Lower leg skin (tissue), 3 donors: ENCODE measurements around the gene CYFIP1.

Source experiments
- POLR2A ChIP-seq, 2 donors: fragments of 450-650 bp; IDR thresholded peaks; one replicate each; pipeline ENCODE4 v1.6.1; 2016 to 2017; ENCODE audit warnings: antibody characterized with exemption in 2 of 2, mild to moderate bottlenecking in 1 of 2, moderate library complexity in 1 of 2
- TF ChIP-seq, protein P1 (sequence below), 3 donors: fragments of 450-650 bp; IDR thresholded peaks; one replicate each; pipeline ENCODE4 v1.5.1; 2016; ENCODE audit warnings: antibody characterized with exemption in 3 of 3, mild to moderate bottlenecking in 3 of 3, moderate library complexity in 2 of 3

DNA sequence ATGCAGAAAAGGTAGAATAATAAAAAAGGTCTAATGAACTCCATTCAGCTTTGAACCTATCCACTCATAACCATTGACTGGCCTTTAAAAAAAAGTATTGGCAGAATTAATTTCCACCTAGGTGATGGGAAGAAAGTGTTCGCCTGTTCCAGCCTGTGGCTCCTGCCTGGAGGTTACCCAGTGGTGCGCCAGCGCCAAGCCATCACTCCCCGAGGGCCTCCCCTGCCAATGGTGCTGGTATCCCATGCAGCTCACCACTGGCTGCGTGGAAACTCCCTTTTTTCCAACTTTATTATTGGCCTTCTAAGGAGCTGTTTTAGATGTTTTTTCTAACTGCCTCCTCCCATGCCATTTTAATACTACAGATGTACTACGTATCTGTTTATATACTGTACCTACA, 112.3 kb downstream of the CYFIP1 start:
- TF ChIP-seq, protein P1, sequence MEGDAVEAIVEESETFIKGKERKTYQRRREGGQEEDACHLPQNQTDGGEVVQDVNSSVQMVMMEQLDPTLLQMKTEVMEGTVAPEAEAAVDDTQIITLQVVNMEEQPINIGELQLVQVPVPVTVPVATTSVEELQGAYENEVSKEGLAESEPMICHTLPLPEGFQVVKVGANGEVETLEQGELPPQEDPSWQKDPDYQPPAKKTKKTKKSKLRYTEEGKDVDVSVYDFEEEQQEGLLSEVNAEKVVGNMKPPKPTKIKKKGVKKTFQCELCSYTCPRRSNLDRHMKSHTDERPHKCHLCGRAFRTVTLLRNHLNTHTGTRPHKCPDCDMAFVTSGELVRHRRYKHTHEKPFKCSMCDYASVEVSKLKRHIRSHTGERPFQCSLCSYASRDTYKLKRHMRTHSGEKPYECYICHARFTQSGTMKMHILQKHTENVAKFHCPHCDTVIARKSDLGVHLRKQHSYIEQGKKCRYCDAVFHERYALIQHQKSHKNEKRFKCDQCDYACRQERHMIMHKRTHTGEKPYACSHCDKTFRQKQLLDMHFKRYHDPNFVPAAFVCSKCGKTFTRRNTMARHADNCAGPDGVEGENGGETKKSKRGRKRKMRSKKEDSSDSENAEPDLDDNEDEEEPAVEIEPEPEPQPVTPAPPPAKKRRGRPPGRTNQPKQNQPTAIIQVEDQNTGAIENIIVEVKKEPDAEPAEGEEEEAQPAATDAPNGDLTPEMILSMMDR (IDR thresholded peaks at IDR 0.05): no peak
- TF ChIP-seq POLR2A (IDR thresholded peaks at IDR 0.05): no peak
